Activated naive CD8-positive, alpha-beta T cell treated with anti-CD3 and anti-CD28 coated beads for 36 hours (primary cell): Measurements from ENCODE around the gene CLPX. TPM values are rescaled to one million over a fixed set of nuclear protein-coding genes. Genes with fewer than 3 reads are reported as not detected.
"Not testable (repeated sequence)": the region's sequence is repeated elsewhere in the genome, so short reads cannot be mapped to it uniquely, and the experiment has no call there.

ENCODE experiments used
- DNase-seq: peaks from one replicate; pipeline ENCODE4 v3.0.0; 2021
- H3K27ac Mint-ChIP-seq: one replicate; pipeline ENCODE4 v1.8.0; 2022; ENCODE audit warnings: mild to moderate bottlenecking, moderate library complexity, mixed read lengths
- H3K27me3 Mint-ChIP-seq: one replicate; pipeline ENCODE4 v1.8.0; 2022; ENCODE audit warnings: mild to moderate bottlenecking, mixed read lengths
- H3K36me3 Mint-ChIP-seq: one replicate; pipeline ENCODE4 v1.8.0; 2021; ENCODE audit warnings: mild to moderate bottlenecking, mixed read lengths
- H3K4me1 Mint-ChIP-seq: one replicate; pipeline ENCODE4 v1.8.0; 2021; ENCODE audit warnings: mixed read lengths
- H3K4me3 Mint-ChIP-seq: one replicate; pipeline ENCODE4 v1.8.0; 2022; ENCODE audit warnings: mild to moderate bottlenecking, moderate library complexity, mixed read lengths
- H3K9me3 Mint-ChIP-seq: one replicate; pipeline ENCODE4 v1.8.0; 2022; ENCODE audit warnings: mixed read lengths
- total RNA-seq, 2 experiments: library from RNA; stranded (reverse); gene quantifications; one replicate each; pipeline ENCODE4 v1.2.3, GENCODE V29; 2021

The CLPX gene
- total RNA-seq, result 10 to 100 TPM; 70.6 to 74.9 TPM

GRCh38 chr15:65184868-65185717, at the start of gene CLPX:
Gene CLPX (minus strand): TSS chr15:65185342. CDS start chr15:65185153, 189 bp downstream.
- Mint-ChIP-seq H3K9me3 (no peaks in the 10 kb centered on the region), H3K4me3 (peak within 1 kb of the TSS; percentile 97), H3K27ac (peak within 1 kb of the TSS; percentile 90), H3K36me3 (peaks cover 21% of the 10 kb centered on the region), H3K4me1 (peaks cover 26% of the 10 kb centered on the region), H3K27me3 (no peaks in the 10 kb centered on the region)
- peak; percentile 93 for DNase-seq

GRCh38 chr15:65233696-65234095, 48.6 kb upstream of the CLPX start:
- Mint-ChIP-seq H3K4me3 (no peak overlapping the region), H3K27ac (no peak overlapping the region), H3K27me3 (no peaks in the 10 kb centered on the region), H3K9me3 (peaks cover 4% of the 10 kb centered on the region), H3K36me3 (peaks cover 2% of the 10 kb centered on the region), H3K4me1 (peaks cover 8% of the 10 kb centered on the region)
- DNase-seq, result no peak

- Mint-ChIP-seq H3K4me3 (no peak overlapping the region), H3K27ac (no peak overlapping the region), H3K9me3 (peaks cover 4% of the 10 kb centered on the region), H3K4me1 (peaks cover 8% of the 10 kb centered on the region), H3K27me3 (no peaks in the 10 kb centered on the region), H3K36me3 (peaks cover 2% of the 10 kb centered on the region)
- DNase-seq, result no peak
These were observed 47.4 kb upstream of the CLPX start for GRCh38 chr15:65232520-65232919.

DNA sequence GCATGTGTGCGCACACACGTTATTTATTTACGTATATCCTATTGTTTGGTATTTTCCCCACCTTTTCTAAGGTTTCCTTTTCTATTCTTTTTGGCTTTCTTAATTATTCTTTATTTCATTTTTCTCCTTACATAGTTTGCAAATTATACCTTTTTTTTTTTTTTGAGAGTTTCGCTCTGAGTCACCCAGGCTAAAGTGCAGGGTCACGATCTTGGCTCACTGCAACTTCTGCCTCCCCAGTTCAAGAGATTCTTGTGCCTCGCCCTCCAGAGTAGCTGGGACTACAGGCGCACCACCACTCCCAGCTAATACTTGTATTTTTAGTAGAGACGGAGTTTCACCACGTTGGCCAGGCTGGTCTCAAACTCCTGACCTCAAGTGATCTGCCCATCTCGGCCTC, 46.2 kb upstream of the CLPX start:
- Mint-ChIP-seq H3K4me1 (peaks cover 3% of the 10 kb centered on the region), H3K27ac (no peak overlapping the region), H3K36me3 (no peaks in the 10 kb centered on the region), H3K4me3 (no peak overlapping the region), H3K9me3 (no peaks in the 10 kb centered on the region), H3K27me3 (no peaks in the 10 kb centered on the region)
- DNase-seq, result no peak

DNA sequence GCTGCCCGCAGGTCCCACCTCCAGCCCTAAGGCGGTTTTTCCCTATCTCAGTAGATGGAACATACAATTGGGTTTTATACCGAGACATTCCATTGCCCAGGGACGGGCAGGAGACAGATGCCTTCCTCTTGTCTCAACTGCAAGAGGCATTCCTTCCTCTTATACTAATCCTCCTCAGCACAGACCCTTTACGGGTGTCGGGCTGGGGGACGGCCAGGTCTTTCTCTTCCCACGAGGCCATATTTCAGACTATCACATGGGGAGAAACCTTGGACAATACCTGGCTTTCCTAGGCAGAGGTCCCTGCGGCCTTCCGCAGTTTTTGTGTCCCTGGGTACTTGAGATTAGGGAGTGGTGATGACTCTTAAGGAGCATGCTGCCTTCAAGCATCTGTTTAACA, 41.8 kb upstream of the CLPX start:
- not testable (repeated sequence) for H3K9me3 Mint-ChIP-seq, H3K36me3 Mint-ChIP-seq, DNase-seq, H3K4me1 Mint-ChIP-seq, H3K27ac Mint-ChIP-seq, H3K4me3 Mint-ChIP-seq, H3K27me3 Mint-ChIP-seq

DNA sequence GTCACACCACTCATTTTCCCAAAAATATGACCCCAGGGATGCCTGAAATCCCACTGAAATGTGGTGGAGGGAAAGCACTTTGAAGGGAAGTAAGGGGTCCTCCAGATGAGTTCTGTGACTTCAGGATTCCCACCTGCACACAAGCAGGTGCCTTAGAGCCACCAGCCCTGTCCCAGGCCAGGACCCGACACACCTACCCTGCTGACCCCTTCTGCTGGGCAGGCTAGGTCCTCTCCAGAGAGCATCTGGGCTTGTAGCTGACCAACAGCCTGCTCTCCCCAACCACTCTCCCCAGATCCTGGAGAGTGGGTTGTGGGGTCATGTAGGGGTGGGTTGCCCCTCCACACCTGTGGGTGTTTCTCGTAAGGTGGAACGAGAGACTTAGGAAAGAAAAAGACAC, 41.1 kb upstream of the CLPX start:
- H3K4me1 Mint-ChIP-seq, result peaks cover under 1% of the 10 kb centered on the region
- no peak for DNase-seq
- H3K27ac Mint-ChIP-seq, result no peak overlapping the region
- no peaks in the 10 kb centered on the region for H3K9me3 Mint-ChIP-seq
- H3K27me3 Mint-ChIP-seq, result no peaks in the 10 kb centered on the region
- no peaks in the 10 kb centered on the region for H3K36me3 Mint-ChIP-seq
- no peak overlapping the region for H3K4me3 Mint-ChIP-seq

GRCh38 chr15:65223996-65224395, 38.9 kb upstream of the CLPX start:
- Mint-ChIP-seq H3K27me3 (no peaks in the 10 kb centered on the region), H3K36me3 (no peaks in the 10 kb centered on the region), H3K4me3 (no peak overlapping the region), H3K27ac (no peak overlapping the region), H3K9me3 (no peaks in the 10 kb centered on the region), H3K4me1 (peaks cover 3% of the 10 kb centered on the region)
- no peak for DNase-seq

DNA sequence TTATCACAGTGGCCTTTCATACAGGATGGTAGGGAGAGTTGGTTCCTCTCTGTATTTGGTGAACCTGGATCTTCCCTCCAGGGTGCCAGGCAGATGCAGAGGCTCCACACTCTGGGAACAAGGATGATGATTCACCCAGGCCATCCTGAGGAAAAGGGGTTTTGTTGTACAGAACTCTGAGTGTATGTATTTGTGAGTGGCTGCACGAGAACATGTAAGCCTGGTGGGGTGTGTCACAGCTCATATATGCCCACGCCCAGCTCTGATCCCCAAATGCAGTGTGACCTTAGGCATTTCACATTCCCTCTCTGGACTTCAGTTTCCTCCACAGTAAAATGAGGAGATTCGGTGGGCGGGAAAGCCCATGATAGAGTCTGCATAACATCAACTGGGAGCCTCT, 37.7 kb upstream of the CLPX start:
- Mint-ChIP-seq H3K27ac (no peak overlapping the region), H3K9me3 (no peaks in the 10 kb centered on the region), H3K4me1 (peaks cover 12% of the 10 kb centered on the region), H3K36me3 (no peaks in the 10 kb centered on the region), H3K27me3 (no peaks in the 10 kb centered on the region), H3K4me3 (no peak overlapping the region)
- no peak for DNase-seq

DNA sequence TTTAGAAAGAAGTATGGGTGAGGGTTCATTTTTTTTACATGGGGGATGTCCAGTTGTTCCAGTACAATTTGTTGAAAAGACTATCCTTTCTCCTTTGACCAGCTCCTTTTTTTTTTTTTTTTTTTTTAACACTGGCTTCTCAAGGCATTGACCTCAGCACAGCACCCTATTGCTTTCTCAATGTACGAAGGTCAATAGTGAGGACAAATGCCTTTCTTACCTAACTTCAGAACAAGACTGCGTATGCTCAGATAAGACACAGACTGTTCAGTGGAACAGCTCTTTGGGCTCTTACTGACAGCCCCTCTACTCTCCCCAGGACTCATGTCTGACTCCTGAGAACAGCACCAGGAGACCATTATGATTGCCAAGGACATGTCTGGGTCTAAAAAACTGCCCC, 36.6 kb upstream of the CLPX start:
- Mint-ChIP-seq H3K4me1 (peaks cover 17% of the 10 kb centered on the region), H3K27ac (no peak overlapping the region), H3K9me3 (no peaks in the 10 kb centered on the region), H3K36me3 (no peaks in the 10 kb centered on the region), H3K4me3 (no peak overlapping the region), H3K27me3 (no peaks in the 10 kb centered on the region)
- no peak for DNase-seq

GRCh38 chr15:65219137-65219536, 34.0 kb upstream of the CLPX start:
- Mint-ChIP-seq H3K27ac (no peak overlapping the region), H3K9me3 (no peaks in the 10 kb centered on the region), H3K4me1 (peaks cover 17% of the 10 kb centered on the region), H3K36me3 (no peaks in the 10 kb centered on the region), H3K4me3 (no peak overlapping the region), H3K27me3 (no peaks in the 10 kb centered on the region)
- no peak for DNase-seq

DNA sequence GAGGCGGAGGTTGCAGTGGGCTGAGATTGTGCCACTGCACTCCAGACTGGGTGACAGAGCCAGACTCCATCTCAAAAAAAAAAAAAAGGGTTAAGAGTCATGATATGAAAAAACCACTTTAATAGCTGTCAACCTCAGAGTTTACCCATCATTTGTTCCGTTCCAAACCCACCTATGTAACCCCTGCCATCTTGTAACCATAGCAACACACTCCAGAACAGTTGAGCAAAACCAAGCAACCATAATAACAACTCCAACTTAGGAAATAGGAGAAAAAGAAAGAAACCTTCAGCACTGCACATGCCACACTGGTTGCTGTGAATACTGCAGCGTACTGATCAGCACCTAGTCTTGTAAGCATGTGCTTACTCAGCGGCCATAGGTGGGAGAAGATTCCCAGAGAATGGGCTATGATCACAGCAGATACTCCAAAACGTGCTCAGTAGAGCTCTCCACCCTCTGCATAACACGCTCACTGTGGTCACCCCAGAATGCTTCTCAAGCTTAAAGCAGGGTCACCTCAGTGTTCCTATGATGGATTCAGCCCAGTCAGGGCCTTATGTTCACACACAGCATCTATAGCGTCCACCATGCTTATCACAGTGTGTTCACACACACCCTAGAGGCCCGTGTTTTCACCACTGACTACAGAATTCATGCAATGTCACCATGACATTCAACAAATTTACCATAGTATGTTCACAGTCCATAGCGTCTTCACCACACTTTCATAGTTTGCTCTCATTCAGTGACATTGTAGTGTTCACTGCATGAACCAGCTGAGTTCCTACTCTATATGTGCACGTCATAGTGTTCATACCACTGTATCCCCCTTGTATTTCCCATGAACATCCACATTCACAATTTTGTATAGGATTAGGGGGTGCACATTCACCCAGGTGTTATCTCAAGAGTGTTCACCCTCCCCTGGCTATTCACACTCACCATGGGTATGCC, 32.7 kb upstream of the CLPX start:
- H3K36me3 Mint-ChIP-seq, result no peaks in the 10 kb centered on the region
- peak overlapping the region; percentile 9 for H3K27ac Mint-ChIP-seq
- no peak overlapping the region for H3K4me3 Mint-ChIP-seq
- peak; percentile 27 for DNase-seq
- H3K27me3 Mint-ChIP-seq, result no peaks in the 10 kb centered on the region
- H3K4me1 Mint-ChIP-seq, result peaks cover 17% of the 10 kb centered on the region
- no peaks in the 10 kb centered on the region for H3K9me3 Mint-ChIP-seq

- Mint-ChIP-seq H3K4me3 (no peak overlapping the region), H3K36me3 (no peaks in the 10 kb centered on the region), H3K4me1 (peaks cover 21% of the 10 kb centered on the region), H3K27ac (no peak overlapping the region), H3K9me3 (no peaks in the 10 kb centered on the region), H3K27me3 (no peaks in the 10 kb centered on the region)
- no peak for DNase-seq
These were observed 30.4 kb upstream of the CLPX start for GRCh38 chr15:65215496-65215895.

DNA sequence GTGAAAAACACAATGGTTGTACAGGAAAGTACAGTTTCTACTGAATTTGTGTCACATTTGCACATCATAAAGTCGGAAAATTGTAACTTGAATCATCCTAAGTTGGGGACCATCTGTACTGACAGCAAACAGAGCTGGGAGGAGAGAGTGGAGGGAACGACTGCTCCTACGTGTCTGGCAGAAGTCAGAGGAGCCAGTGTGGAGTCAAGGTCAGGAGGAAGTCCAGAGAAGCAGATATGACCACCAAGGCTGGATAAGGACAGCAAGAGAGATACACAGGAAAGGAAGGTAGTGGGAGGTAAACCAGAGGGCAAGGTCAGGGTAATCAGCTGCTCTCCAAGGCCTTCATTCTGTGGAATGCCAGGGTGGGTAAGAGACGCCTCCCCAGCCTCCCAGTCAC, 28.9 kb upstream of the CLPX start:
- H3K4me3 Mint-ChIP-seq, result no peak overlapping the region
- H3K36me3 Mint-ChIP-seq, result no peaks in the 10 kb centered on the region
- no peak overlapping the region for H3K27ac Mint-ChIP-seq
- no peak for DNase-seq
- no peaks in the 10 kb centered on the region for H3K9me3 Mint-ChIP-seq
- H3K4me1 Mint-ChIP-seq, result peaks cover 18% of the 10 kb centered on the region
- H3K27me3 Mint-ChIP-seq, result no peaks in the 10 kb centered on the region

DNA sequence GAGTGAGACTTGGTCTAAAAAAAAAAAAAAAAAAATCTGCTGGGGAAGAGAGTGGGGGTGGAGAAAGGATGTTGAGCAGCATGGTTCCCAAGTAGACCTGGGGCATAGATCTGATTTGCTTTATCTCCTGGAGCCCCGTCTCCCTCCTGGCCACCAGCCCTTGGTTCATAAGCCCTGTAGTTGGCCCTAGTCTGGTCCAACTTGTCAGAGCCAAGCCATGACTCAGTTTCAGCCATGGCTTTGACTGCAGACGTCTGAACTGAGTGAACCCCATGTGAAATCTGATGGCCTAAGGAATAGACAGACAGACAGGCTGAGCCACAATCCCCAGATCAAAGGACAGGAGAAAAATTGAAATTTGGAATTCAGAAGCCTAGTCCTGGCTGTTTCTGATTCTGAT, 28.1 kb upstream of the CLPX start:
- Mint-ChIP-seq H3K4me1 (peaks cover 12% of the 10 kb centered on the region), H3K4me3 (no peak overlapping the region), H3K27ac (no peak overlapping the region), H3K36me3 (no peaks in the 10 kb centered on the region), H3K9me3 (no peaks in the 10 kb centered on the region), H3K27me3 (no peaks in the 10 kb centered on the region)
- DNase-seq, result no peak

DNA sequence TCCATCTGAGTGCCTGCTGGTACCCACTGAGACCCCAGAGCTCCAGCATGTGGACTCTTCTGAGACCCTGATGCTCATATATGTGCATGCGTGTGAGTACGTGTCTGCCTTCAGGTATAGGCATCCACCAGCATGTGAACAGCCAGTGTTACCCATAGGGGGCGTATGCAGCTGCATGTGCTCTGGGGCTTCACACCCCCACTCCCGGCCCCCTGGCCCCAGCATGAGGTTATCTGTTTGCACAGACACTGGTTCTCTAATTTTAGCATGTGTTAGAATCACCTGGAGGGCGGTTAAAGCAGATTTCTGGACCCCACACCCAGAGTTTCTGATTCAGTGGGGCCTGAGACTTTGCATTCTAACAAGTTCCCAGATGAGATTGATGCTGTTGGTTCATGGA, 27.0 kb upstream of the CLPX start:
- H3K27ac Mint-ChIP-seq, result no peak overlapping the region
- H3K27me3 Mint-ChIP-seq, result no peaks in the 10 kb centered on the region
- peaks cover 4% of the 10 kb centered on the region for H3K4me1 Mint-ChIP-seq
- H3K4me3 Mint-ChIP-seq, result no peak overlapping the region
- DNase-seq, result peak; percentile 60
- no peaks in the 10 kb centered on the region for H3K9me3 Mint-ChIP-seq
- H3K36me3 Mint-ChIP-seq, result no peaks in the 10 kb centered on the region
